NCI-H774 (cell line): ENCODE measurements around the gene MUS81.
"Not testable (repeated sequence)": the region's sequence is repeated elsewhere in the genome, so short reads cannot be mapped to it uniquely, and the experiment has no call there.

Source experiments
- DNase-seq: peaks from one replicate; lab custom pipeline; 2025; lab: John Stamatoyannopoulos, UW

Gene MUS81

GRCh38 chr11:65847746-65848145, 12.5 kb upstream of the MUS81 start:
- DNase-seq, result no peak

- not testable (repeated sequence) for DNase-seq
Observed at GRCh38 chr11:65848693-65849092, 11.5 kb upstream of the MUS81 start.

GRCh38 chr11:65849366-65849765, 10.9 kb upstream of the MUS81 start:
- DNase-seq, result no peak

GRCh38 chr11:65849771-65850216, 10.4 kb upstream of the MUS81 start:
- no peak for DNase-seq

GRCh38 chr11:65850217-65851082, 9.8 kb upstream of the MUS81 start:
- DNase-seq, result no peak

GRCh38 chr11:65851083-65851579, 9.1 kb upstream of the MUS81 start:
- no peak for DNase-seq

- DNase-seq, result no peak
Observed at GRCh38 chr11:65851811-65852507, 8.3 kb upstream of the MUS81 start.

- DNase-seq, result no peak
Observed at GRCh38 chr11:65852508-65853245, 7.6 kb upstream of the MUS81 start.

GRCh38 chr11:65853246-65853979, 6.8 kb upstream of the MUS81 start:
- DNase-seq, result no peak

GRCh38 chr11:65854161-65854592, 6.1 kb upstream of the MUS81 start:
- no peak for DNase-seq

GRCh38 chr11:65854852-65855837, 5.1 kb upstream of the MUS81 start:
- DNase-seq, result no peak

- DNase-seq, result no peak
Observed at GRCh38 chr11:65855927-65856363, 4.3 kb upstream of the MUS81 start.

- peak; percentile 71 for DNase-seq
Observed at GRCh38 chr11:65856689-65857499, 3.3 kb upstream of the MUS81 start.

- no peak for DNase-seq
Observed at GRCh38 chr11:65857500-65857852, 2.8 kb upstream of the MUS81 start.

GRCh38 chr11:65857853-65858680, 2.2 kb upstream of the MUS81 start, which contains the start of gene CFL1:
Gene CFL1 (minus strand): TSS chr11:65858180. CDS start chr11:65858099, 81 bp downstream.
- peak; percentile 98 for DNase-seq

GRCh38 chr11:65858681-65859087, 1.5 kb upstream of the MUS81 start:
- peak; percentile 32 for DNase-seq

- peak; percentile 96 for DNase-seq
Observed at GRCh38 chr11:65859095-65859811, 980 bp upstream of the MUS81 start.

- DNase-seq, result no peak
Observed at GRCh38 chr11:65859812-65860277, 388 bp upstream of the MUS81 start.
